ENCODE measurements around the gene RNF121. TPM values are rescaled to one million over a fixed set of nuclear protein-coding genes. Genes with fewer than 3 reads are reported as not detected.

RNF121 gene
- total RNA-seq, 1 donor from 2014 or later, result 27.2 TPM

DNA sequence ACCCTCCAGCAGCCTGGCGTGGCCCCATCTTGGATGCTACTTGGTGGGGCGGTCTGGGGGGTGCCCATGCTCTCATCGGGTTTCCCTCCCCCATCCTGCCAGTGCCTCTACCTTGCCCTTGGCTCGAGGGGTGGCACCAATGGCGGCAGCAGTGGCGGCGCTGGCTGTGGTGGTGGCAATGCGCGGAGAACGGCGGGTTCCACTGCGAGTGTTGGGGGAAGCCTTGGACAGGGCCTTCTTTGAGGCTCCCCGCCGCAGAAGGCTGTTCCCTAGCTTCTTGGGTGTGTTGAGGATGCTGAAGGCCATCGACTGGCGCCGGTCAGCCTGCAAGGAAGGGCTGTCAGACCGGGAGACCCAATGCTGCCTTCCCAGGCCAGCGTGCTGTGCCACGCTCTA is 74.9 kb downstream of the RNF121 start:
- DNase-seq (ENCODE audit: low spot score), result no peak

DNA sequence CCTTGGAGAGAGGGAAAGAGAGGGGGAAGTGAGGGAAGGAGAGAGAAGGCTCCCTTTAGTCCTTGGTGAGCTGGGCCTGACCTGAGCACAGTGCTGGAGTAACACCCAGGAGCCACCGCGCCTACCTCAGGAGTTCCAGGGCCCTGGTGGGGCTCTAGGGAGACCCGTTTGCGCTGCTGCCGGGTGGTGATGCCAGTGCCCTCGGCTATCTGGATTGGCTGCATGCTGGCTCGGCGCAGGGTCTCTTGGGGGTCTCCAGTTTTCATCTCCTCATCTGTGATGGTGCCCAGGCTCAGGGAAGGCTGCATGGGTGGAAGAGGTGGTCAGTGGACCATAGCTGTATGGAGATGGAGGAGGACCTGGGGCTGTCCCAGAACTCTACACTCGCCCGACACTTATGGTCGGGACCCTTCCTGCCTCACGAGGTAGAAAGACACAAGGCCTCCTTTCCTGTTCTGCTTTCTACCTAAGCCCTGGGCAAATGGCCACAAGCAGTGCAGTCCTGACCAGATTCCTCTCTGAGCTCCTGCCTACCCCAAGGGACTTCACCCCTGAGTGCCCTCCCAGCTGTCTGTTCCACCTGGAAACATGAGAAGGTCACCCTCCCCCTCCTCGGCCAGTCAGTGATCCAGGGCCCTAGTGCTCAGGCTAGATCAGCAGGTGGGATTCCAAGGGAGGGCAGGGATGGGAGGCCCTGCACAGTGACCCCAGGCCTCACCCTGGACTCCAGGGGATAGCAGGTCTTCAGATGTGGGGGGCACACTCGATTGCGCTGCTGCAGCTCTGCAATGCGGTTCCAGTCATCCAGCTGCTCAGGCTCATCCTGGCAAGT is 75.9 kb downstream of the RNF121 start:
- DNase-seq (ENCODE audit: low spot score), result no peak

DNA sequence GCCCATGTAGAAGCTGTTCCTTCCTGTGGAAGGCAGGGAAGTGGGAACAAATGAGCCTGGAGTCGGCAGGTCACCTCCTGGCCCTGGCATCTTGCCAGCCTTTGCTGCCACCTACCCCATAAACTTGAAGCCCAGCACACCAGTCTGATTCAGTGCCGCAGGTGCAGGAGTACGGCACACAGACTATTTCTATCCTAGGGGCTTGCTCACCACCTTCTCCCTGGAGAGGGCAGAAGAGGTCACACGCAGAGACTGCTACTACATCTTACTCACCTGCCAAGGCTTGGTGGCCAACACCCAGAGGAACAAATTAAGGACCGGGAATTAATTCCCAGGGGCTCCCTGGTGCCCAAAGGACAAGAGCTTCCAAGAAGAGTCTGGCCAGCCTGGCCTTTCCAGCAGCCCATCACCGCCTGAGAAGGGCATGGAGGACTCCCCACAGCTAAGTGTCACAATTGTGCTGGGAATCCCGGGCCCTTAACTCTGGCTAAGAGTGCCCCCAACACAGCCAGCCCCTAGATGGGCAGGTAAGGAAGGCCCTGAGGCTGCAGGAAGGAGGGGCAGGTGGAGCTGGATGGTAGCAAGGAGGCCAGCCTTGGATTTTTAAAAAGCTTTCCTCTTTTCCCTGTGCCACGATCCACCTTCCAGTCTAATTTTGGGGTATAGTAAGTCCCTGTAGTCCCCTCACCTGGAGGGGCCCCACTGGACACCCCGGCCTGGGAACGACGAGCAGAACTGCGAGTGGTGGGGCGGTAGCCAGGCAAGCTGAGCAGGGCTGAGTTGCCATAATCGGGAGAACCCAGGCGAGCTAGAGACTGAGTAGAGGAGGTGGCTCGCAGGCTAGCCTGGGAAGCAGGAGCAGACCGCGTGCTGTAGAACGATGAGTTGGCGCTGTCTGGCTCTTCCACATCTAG is 76.8 kb downstream of the RNF121 start:
- DNase-seq (ENCODE audit: low spot score), result no peak

DNA sequence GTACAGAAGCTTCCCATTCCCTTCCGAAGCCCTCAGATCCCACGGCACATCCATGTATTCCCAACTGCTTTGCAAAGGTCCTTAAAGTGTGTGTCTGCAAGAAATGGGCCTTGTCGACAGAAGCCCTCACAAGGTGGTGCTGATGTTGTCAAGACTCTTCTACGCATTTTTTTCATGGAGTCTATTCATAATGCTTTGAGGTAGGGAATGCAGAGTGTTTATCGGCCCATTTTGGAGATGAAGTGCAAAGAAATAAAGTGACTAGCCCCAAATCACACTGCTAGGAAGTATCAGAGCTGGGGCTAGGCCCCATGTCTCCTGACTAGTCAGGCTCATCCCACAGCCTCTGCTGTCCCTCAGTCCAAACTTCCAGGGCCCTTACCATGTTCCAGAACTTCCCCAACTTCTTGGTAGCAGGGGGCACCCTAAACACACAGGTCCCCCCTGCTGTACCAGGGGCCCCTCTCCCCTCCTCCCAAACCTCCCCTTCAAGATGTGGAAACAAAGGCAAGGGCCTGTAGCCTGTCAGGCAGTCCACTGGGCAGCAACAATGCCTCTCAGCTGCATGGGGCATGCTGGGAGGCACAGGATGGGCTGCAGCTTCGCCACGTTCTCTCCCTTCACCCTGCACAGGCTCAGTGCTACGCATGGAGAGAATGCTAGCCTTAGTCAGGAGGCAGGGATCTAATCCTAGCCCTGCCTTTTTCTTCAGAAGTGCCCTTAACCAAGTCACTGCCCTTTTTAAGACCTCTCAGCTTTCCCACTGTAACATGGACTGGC is 77.7 kb downstream of the RNF121 start:
- no peak for DNase-seq (ENCODE audit: low spot score)

DNA sequence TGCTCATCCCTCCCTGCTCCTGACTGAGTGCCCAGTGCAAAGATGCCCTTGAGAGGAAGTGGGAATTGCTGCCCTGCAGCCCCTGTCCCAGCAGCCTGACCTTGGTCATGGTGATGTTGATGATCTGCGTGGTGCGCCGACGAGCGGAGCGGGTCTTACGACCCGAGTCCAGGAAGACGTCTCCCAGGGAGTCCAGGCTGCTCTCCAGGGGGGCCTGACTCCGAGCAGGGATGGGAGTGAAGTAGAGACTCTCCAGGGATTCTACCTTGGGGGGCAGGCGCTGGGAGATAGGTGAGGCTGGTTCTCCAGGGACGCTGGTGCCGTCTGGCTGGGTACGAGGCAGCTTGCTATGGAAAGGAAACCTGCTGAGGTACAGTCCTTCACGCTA is 78.2 kb downstream of the RNF121 start:
- DNase-seq (ENCODE audit: low spot score), result no peak

DNA sequence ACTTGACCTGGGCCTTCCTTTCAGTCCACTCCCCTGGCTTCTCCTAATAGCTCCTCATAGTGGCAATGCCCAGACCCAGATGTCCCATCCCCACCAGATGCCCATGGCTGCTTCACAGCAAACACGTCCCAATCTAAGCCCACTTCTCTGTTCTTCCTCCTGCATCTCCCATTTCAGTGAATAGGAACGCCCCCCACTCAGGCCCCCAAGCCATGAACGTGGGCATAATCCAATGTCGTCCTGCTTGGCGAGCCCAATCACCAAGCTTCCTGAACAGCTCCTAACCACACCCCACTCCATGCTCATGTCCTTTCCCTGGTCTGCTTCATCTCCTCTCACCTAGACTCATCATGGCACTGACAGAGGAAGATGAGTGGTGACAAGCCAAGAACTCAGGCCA is 78.7 kb downstream of the RNF121 start:
- peak; percentile 26 for DNase-seq (ENCODE audit: low spot score)

DNA sequence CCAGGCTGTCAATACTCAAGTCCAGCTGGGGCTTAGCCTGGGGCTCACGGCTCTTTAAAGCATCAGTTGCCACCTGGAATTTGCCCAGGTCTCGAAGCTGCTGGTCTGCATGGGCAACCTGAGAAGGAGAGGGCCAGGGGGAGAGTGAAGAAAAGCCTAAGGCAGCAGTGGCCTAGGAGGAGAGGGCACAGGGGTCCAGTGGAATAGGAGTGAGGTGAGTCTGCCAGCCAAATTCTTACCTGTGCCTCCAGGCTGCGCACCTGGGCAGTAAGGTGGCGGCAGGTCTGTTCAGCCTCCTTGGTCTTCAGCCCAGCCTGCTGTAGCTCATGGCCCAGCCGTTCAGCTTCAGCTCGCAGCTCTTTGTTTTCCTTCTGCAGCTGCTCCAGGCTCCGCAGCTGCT is 79.9 kb downstream of the RNF121 start:
- DNase-seq (ENCODE audit: low spot score), result no peak

DNA sequence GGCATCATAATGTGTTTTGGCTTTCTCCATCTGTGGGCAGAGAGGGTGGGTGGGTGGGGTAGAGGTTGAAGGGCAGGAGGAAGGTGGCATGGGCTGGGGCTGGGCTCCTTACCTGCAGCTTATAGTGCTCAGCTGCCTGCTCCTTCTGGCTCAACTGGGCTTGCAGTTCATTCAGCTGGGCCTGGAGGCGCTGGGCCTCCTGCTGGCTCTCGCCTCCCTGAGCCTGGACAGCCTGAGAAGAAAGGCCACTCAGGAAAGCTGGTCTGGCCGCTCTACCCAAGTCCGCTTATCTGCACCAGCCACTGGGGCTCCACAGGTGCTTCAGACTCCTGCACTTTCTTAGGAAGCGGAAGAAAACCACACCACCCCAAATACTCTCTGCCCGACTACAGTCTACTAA is 80.3 kb downstream of the RNF121 start:
- no peak for DNase-seq (ENCODE audit: low spot score)

DNA sequence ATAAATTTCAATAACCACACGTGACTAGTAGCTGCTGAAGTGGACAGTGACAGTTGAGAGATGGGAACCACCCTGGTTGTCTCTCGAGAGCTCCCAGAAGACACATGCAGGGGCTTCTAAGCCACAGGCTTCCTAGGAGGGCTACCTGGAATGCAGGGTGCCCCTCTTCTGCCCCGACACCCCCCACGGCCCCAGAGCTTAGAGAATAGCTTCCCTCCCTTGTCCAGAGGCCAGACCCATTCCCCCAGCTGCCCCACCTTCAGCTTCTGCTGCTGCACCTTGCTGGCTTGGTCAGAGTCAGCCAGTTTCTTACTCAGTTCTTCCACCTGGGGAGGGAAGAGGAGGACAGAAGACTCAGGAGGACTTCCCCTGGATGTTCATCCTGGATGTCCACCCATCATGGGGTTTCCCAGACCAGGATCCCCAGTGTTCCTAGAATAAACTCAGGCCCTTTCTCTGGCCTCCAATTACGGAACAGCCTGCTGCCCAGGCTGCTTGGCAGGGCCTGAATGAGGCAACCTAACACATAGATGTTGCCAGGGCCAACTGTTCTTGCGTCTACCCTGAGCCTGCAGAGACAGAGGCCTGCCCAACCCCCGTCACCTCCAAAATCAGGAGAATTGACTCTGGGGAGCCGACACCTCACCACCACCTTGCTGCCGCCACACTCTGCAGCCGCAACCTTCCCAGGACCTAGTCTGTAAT is 81.8 kb downstream of the RNF121 start:
- DNase-seq (ENCODE audit: low spot score), result no peak

DNA sequence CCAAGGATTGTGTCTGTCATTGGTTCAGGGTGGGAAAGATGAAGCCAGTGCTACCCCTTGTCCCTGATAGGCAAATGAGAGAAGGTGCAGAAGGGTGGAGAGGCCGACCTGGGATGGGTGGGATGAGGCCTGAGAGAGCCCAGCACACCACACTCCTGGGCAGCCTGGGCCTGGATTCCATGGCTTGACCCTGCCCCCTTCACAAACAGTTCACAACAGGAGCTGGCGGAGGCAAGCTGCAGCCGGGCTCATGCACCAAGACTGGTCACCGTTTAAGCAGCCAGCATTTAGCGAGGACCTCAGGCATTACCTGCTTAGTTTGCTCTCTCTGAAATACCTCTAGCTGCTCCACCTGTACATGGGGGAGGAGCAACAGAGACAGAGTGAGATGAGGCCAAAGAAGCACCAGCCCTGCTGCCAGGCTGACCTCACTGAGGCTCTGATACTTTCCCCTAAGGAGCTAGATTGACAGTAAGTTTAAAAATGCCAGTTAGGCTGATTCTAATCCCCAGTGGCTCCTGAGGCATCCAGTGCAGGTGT is 83.3 kb downstream of the RNF121 start:
- DNase-seq (ENCODE audit: low spot score), result no peak

DNA sequence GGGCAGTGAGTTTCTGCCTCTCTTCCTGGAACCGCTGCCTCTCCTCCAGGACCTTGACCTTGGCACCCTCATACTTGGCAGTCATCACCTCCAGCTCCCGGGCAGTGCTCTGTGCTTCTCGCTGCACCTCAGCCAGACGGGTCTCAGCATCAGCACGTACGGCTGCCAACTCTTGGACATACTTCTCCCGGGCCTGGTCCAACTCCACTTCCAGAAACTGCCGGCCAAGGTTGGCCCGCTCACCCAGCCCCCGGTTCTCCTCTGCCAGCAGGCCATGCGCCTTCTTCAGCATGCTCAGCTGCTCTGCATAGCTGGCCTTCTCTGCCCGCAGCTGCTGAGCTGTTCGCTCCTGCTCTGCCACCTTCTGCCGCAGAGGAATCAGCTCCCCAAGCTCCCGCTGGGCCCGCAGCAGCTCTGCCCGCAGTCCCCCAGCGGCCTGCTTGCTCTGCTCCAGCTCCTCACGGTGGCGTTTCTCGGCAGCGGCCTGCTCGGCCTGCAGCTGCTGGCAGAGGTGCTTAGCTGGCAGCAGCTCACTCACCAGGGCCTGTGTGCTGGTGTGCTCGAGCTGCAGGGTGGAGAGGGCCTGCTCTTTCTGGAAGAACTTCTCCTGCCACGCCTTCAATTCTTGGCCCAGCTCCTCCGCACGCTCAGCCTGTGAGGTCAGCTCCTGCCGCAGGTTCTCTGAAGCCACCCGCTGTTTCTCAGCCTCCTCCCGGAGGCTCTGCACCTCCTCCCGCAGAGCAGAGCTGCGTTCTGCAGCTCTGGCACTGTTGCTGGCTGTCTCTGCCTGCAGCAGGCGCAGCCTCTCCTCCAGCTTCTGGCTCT is 84.3 kb downstream of the RNF121 start:
- DNase-seq (ENCODE audit: low spot score), result no peak

DNA sequence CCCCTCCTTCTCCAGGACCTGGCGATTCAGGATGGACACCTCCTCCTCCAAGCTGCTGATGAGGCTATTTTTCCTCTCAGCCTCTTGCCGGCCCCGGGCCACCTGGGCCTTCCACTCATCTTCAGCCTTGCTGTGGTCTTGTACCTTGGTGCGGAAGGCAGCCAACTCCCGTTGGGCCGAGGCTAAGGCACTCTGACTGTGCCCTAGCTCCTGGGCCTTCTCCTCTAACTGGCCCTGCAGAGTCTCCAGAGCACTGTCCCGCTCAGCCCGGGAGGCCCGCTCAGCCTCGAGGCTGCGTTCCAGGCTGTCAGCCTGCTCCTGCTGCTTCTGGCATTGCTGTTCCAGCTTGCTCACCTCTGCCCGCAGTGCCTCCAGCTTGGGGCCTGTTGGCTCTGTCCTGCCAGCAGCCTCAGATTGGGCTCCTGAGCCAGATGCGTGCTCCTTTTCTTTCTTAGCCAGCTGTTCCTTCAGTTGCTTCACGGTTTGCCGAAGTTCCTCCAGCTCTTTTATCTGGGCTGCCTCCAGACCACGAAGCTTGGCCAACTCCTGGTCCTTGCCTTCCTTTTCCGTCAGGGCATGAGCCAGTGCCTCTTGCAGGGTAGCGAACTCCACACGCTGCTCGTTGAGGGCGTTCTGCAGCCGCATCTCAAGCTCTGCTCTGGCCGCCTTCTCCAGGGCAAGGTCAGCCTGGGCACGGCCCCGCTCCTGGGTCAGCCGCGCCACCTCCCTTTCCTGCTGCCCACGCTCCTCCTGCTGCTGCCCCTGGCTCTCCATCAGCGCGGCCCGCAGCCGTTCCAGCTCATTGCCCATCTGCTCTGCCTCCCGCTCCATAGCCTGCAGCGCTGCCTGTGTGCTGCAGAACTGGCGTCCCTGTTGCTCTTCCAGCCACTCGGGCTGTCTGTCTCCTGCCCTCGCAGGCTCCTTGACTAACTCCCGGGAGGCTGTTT is 85.2 kb downstream of the RNF121 start:
- DNase-seq (ENCODE audit: low spot score), result no peak

DNA sequence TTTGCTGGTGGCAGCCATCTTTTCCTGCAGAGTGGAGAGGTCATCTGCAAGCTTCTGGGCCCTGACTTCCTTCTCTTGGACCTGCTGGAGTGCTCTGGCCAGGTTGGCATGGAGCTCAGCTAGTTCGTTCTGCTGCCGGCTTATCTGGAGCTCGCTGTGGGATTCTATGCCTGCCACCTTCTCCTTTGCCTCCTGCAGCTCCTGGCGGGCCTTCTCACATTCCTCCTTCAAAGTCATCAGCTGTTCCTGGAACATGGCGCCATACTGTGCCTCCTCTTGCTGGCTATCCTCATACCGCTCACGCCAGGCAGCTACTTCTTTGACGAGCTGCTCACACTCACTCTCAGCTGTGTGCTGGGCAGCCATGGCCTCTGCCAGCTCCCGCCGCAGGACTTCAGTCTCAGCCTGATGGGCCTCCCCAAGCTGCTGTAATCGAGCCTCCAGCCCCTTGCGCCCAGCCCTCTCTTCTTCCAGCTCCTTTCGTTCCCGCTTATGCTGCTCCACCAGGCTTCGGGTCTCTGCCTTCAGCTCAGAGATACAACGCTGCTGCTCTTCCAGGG is 86.0 kb downstream of the RNF121 start:
- no peak for DNase-seq (ENCODE audit: low spot score)

DNA sequence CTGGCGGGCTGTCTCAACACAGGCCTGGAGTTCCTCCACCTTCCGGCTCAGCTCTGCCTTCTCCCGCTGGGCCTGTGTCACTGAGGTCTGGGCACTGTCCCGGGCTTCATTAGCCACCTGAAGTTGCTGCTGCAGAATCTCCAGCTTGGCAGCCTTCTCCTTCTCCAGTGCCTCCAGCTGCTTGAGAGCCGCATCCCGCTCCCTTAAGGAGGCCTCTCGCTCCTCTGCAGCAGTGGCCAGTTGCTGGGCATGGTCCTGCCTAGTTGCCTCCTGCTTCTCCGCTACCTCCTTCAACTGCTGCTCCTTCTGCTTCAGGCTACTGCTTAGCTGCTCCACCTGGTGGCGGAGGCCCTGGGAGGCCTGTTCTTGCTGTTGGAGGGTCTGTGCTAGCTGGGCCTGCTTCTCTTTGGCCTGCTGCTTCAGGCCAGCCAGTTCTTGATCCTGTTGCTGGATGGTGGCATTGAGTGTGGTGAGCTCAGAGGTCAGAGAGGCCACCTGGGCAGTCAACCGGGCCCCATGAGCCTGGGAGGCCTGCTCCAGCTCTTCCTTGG is 86.7 kb downstream of the RNF121 start:
- DNase-seq (ENCODE audit: low spot score), result peak; percentile 68

DNA sequence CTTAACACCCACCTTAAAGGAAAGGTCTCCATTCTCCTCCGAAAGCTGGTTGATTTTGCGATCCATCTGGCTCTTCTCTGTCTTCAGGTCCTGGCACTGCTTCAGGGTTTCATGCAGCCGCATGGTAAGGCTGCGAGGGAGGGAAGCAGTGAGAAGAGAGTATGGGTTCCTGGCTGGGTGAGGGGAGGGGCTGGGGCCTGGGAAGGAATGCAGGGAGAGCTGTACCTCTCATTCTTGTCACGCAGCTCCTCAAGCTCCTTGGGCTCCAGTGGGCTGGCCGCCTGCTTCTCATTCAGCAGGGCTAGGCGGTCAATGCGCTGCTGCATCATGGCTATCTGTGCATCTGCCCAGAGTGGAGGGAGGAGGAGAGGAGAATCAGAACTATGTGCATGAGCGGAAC is 89.3 kb downstream of the RNF121 start:
- DNase-seq (ENCODE audit: low spot score), result no peak

DNA sequence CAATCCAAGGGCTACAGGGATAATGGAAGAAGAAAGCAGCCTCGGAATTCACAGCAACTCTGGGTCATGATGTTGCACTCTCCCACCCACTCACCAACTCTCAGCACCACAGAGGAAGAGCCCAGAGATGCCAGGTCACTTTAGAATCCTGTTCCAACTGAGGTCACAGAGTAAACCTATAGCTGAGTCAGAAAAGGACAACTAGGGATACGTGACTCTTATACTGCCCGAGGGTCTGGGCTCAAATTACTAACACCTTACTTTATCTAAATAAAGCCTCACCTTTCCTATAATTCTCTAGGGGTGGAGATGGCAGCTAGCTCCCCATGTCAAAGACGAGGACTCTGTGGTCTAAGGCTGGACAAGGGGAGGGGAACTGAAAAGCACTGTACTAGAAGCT is 94.5 kb downstream of the RNF121 start:
- no peak for DNase-seq (ENCODE audit: low spot score)

DNA sequence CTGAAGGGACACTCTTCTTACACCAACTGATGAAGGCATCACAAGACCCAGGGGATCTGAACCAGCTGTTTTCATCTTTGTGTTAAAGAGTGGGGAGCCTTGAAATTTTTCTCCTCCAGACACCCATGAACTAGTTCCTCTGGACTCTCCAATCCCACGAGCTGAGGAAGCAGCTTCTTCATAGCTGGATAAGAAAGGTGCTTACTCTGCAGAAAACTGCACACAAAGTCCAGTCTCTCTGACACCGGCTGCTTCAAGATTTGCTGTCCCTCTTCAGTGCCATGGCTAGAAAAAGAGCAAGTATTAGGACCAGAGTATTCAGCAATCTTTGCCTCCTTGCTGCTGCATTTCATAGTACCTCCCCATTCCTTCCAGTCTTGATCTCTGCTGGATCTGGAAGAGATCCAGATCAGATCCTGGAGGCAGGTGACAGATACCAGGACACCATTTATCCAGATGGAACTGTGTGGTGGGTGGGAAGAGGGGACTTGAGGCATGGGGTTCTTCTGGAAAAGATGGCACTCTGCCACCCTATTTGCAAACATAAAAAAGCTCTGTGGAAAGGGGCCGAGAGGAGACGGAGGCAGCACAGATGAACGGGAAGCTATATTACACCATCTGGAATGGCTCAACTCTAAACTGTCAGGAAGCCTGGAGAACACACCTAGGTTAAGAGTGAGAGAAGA is 95.4 kb downstream of the RNF121 start:
- DNase-seq (ENCODE audit: low spot score), result no peak

Data from mesenteric fat pad (tissue), 1 donor.